ENCODE results near the gene GAB4.
A peak's percentile ranks its signal among the peaks of the same experiment; 100 is the strongest.
"Not testable (repeated sequence)": the region's sequence is repeated elsewhere in the genome, so short reads cannot be mapped to it uniquely, and the experiment has no call there.

Gene GAB4

GRCh38 chr22:17007852-17008731 lies at the start of gene GAB4:
Gene GAB4, minus strand, starts transcription at chr22:17008222. Its CDS starts 108 bp downstream, at chr22:17008114.
- H3K9me3 ChIP-seq (ENCODE audit: control insufficient read depth, low read depth, low read length): peaks cover 3% of the 10 kb centered on the region
- H3K4me1 ChIP-seq (ENCODE audit: control insufficient read depth, low read depth, low read length): no peaks in the 10 kb centered on the region
- no peaks in the 10 kb centered on the region for H3K36me3 ChIP-seq (ENCODE audit: control insufficient read depth, low read depth, low read length)
- no peak within 1 kb of the TSS for H3K27ac ChIP-seq (ENCODE audit: low read length)
- H3K4me3 ChIP-seq (ENCODE audit: low read length): peak within 1 kb of the TSS; percentile 27
- H3K9ac ChIP-seq (ENCODE audit: low read length): no peak within 1 kb of the TSS
- H3K27me3 ChIP-seq (ENCODE audit: control insufficient read depth, insufficient read depth, low read length): peaks cover 20% of the 10 kb centered on the region

GRCh38 chr22:17056807-17057206 lies 48.8 kb upstream of the GAB4 start:
- Histone ChIP-seq H3K4me1 (ENCODE audit: control insufficient read depth, low read depth, low read length) (no peaks in the 10 kb centered on the region), H3K27ac (ENCODE audit: low read length) (no peak overlapping the region), H3K27me3 (ENCODE audit: control insufficient read depth, insufficient read depth, low read length) (no peaks in the 10 kb centered on the region), H3K4me3 (ENCODE audit: low read length) (no peak overlapping the region), H3K9ac (ENCODE audit: low read length) (no peak overlapping the region), H3K9me3 (ENCODE audit: control insufficient read depth, low read depth, low read length) (no peaks in the 10 kb centered on the region), H3K36me3 (ENCODE audit: control insufficient read depth, low read depth, low read length) (no peaks in the 10 kb centered on the region)

GRCh38 chr22:17056058-17056457 lies 48.0 kb upstream of the GAB4 start:
- Histone ChIP-seq H3K9me3 (ENCODE audit: control insufficient read depth, low read depth, low read length) (no peaks in the 10 kb centered on the region), H3K9ac (ENCODE audit: low read length) (no peak overlapping the region), H3K4me1 (ENCODE audit: control insufficient read depth, low read depth, low read length) (no peaks in the 10 kb centered on the region), H3K27ac (ENCODE audit: low read length) (no peak overlapping the region), H3K36me3 (ENCODE audit: control insufficient read depth, low read depth, low read length) (no peaks in the 10 kb centered on the region), H3K4me3 (ENCODE audit: low read length) (no peak overlapping the region), H3K27me3 (ENCODE audit: control insufficient read depth, insufficient read depth, low read length) (no peaks in the 10 kb centered on the region)

- Histone ChIP-seq H3K27ac (ENCODE audit: low read length) (no peak overlapping the region), H3K36me3 (ENCODE audit: control insufficient read depth, low read depth, low read length) (no peaks in the 10 kb centered on the region), H3K4me1 (ENCODE audit: control insufficient read depth, low read depth, low read length) (no peaks in the 10 kb centered on the region), H3K27me3 (ENCODE audit: control insufficient read depth, insufficient read depth, low read length) (no peaks in the 10 kb centered on the region), H3K9me3 (ENCODE audit: control insufficient read depth, low read depth, low read length) (no peaks in the 10 kb centered on the region), H3K9ac (ENCODE audit: low read length) (no peak overlapping the region), H3K4me3 (ENCODE audit: low read length) (no peak overlapping the region)
Measured at GRCh38 chr22:17047656-17048055, 39.6 kb upstream of the GAB4 start.

- Histone ChIP-seq H3K27ac (ENCODE audit: low read length) (no peak overlapping the region), H3K9me3 (ENCODE audit: control insufficient read depth, low read depth, low read length) (no peaks in the 10 kb centered on the region), H3K9ac (ENCODE audit: low read length) (no peak overlapping the region), H3K27me3 (ENCODE audit: control insufficient read depth, insufficient read depth, low read length) (no peaks in the 10 kb centered on the region), H3K4me1 (ENCODE audit: control insufficient read depth, low read depth, low read length) (no peaks in the 10 kb centered on the region), H3K4me3 (ENCODE audit: low read length) (no peak overlapping the region), H3K36me3 (ENCODE audit: control insufficient read depth, low read depth, low read length) (no peaks in the 10 kb centered on the region)
Measured at GRCh38 chr22:17046566-17047348, 38.7 kb upstream of the GAB4 start.

GRCh38 chr22:17043521-17043920 lies 35.5 kb upstream of the GAB4 start:
- no peaks in the 10 kb centered on the region for H3K9me3 ChIP-seq (ENCODE audit: control insufficient read depth, low read depth, low read length)
- no peaks in the 10 kb centered on the region for H3K36me3 ChIP-seq (ENCODE audit: control insufficient read depth, low read depth, low read length)
- no peaks in the 10 kb centered on the region for H3K27me3 ChIP-seq (ENCODE audit: control insufficient read depth, insufficient read depth, low read length)
- H3K4me1 ChIP-seq (ENCODE audit: control insufficient read depth, low read depth, low read length): no peaks in the 10 kb centered on the region
- no peak overlapping the region for H3K9ac ChIP-seq (ENCODE audit: low read length)
- no peak overlapping the region for H3K27ac ChIP-seq (ENCODE audit: low read length)
- no peak overlapping the region for H3K4me3 ChIP-seq (ENCODE audit: low read length)

- not testable (repeated sequence) for H3K27ac ChIP-seq (ENCODE audit: low read length)
Measured at GRCh38 chr22:17036842-17037711, 29.1 kb upstream of the GAB4 start.

GRCh38 chr22:17035976-17036841 lies 28.2 kb upstream of the GAB4 start:
- H3K9ac ChIP-seq (ENCODE audit: low read length); H3K27me3 ChIP-seq (ENCODE audit: control insufficient read depth, insufficient read depth, low read length); H3K9me3 ChIP-seq (ENCODE audit: control insufficient read depth, low read depth, low read length); H3K27ac ChIP-seq (ENCODE audit: low read length); H3K36me3 ChIP-seq (ENCODE audit: control insufficient read depth, low read depth, low read length); H3K4me1 ChIP-seq (ENCODE audit: control insufficient read depth, low read depth, low read length); H3K4me3 ChIP-seq (ENCODE audit: low read length): not testable (repeated sequence)

More at GRCh38 chr22:17036842-17037711, 29.1 kb upstream of the GAB4 start:
- not testable (repeated sequence) for H3K36me3 ChIP-seq (ENCODE audit: control insufficient read depth, low read depth, low read length); H3K9ac ChIP-seq (ENCODE audit: low read length); H3K9me3 ChIP-seq (ENCODE audit: control insufficient read depth, low read depth, low read length); H3K27me3 ChIP-seq (ENCODE audit: control insufficient read depth, insufficient read depth, low read length); H3K4me3 ChIP-seq (ENCODE audit: low read length); H3K4me1 ChIP-seq (ENCODE audit: control insufficient read depth, low read depth, low read length)

- Histone ChIP-seq H3K4me1 (ENCODE audit: control insufficient read depth, low read depth, low read length) (no peaks in the 10 kb centered on the region), H3K36me3 (ENCODE audit: control insufficient read depth, low read depth, low read length) (no peaks in the 10 kb centered on the region), H3K27ac (ENCODE audit: low read length) (no peak overlapping the region), H3K9me3 (ENCODE audit: control insufficient read depth, low read depth, low read length) (no peaks in the 10 kb centered on the region), H3K9ac (ENCODE audit: low read length) (no peak overlapping the region), H3K27me3 (ENCODE audit: control insufficient read depth, insufficient read depth, low read length) (no peaks in the 10 kb centered on the region), H3K4me3 (ENCODE audit: low read length) (no peak overlapping the region)
Measured at GRCh38 chr22:17035246-17035645, 27.2 kb upstream of the GAB4 start.

GRCh38 chr22:17034532-17034931 lies 26.5 kb upstream of the GAB4 start:
- H3K4me1 ChIP-seq (ENCODE audit: control insufficient read depth, low read depth, low read length); H3K27ac ChIP-seq (ENCODE audit: low read length); H3K36me3 ChIP-seq (ENCODE audit: control insufficient read depth, low read depth, low read length); H3K9ac ChIP-seq (ENCODE audit: low read length); H3K4me3 ChIP-seq (ENCODE audit: low read length); H3K9me3 ChIP-seq (ENCODE audit: control insufficient read depth, low read depth, low read length); H3K27me3 ChIP-seq (ENCODE audit: control insufficient read depth, insufficient read depth, low read length): not testable (repeated sequence)

All from iPS-18a (cell line).